ENCODE results near the gene ADIPOR2. TPM values are rescaled to one million over a fixed set of nuclear protein-coding genes. Genes with fewer than 3 reads are reported as not detected.

Gene ADIPOR2
- total RNA-seq, 4 donors from 2014 or later: 28.2 to 37.4 (median 34.1) TPM

- Histone ChIP-seq H3K4me1 (peaks cover 33 to 43% (median 40%) of the 10 kb centered on the region in 4 donors), H3K27ac (replicated peaks in 1 of 4) (no peak overlapping the region), H3K4me3 (no peak overlapping the region), H3K9me3 (no peaks in the 10 kb centered on the region), H3K36me3 (no peaks in the 10 kb centered on the region), H3K27me3 (no peaks in the 10 kb centered on the region)
- TF ChIP-seq EP300 (IDR thresholded peaks at IDR 0.05) (no peak), POLR2AphosphoS5 (IDR thresholded peaks at IDR 0.05) (no peak), POLR2A (IDR thresholded peaks at IDR 0.05; ENCODE audit: low read depth) (no peak)
- TF ChIP-seq, protein P1, sequence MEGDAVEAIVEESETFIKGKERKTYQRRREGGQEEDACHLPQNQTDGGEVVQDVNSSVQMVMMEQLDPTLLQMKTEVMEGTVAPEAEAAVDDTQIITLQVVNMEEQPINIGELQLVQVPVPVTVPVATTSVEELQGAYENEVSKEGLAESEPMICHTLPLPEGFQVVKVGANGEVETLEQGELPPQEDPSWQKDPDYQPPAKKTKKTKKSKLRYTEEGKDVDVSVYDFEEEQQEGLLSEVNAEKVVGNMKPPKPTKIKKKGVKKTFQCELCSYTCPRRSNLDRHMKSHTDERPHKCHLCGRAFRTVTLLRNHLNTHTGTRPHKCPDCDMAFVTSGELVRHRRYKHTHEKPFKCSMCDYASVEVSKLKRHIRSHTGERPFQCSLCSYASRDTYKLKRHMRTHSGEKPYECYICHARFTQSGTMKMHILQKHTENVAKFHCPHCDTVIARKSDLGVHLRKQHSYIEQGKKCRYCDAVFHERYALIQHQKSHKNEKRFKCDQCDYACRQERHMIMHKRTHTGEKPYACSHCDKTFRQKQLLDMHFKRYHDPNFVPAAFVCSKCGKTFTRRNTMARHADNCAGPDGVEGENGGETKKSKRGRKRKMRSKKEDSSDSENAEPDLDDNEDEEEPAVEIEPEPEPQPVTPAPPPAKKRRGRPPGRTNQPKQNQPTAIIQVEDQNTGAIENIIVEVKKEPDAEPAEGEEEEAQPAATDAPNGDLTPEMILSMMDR (IDR thresholded peaks at IDR 0.05): no peak
- DNase-seq (ENCODE audit: extremely low spot score): no peak
- intact Hi-C loops (cut with DNase I): no loop called here
Observed at GRCh38 chr12:1738446-1738845, 47.6 kb downstream of the ADIPOR2 start.

DNA sequence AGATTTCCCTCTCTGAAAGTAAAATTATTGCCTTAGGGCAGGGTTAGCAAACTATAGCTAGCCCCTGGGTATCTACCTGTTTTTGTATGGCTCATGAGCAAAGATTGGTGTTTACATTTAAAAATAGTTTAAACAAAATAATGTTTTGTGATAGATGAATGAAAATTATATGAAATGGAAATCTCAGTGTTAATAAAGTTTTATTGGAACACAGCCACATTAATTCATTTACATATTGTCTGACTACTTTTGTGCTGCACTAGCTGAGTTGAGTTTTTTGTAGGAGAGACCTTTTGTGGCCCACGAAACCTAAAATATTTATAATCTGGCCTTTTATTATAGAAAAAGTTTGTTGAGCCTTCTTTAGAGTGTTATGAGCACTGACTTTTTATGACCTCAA is 48.5 kb downstream of the ADIPOR2 start:
- no peaks in the 10 kb centered on the region for H3K36me3 ChIP-seq
- TF ChIP-seq, protein P1 (IDR thresholded peaks at IDR 0.05): no peak
- no peak for TF ChIP-seq EP300 (IDR thresholded peaks at IDR 0.05)
- TF ChIP-seq POLR2A (IDR thresholded peaks at IDR 0.05; ENCODE audit: low read depth): no peak
- no peak for TF ChIP-seq POLR2AphosphoS5 (IDR thresholded peaks at IDR 0.05)
- H3K4me1 ChIP-seq: peaks cover 33 to 43% (median 40%) of the 10 kb centered on the region in 4 donors
- H3K27ac ChIP-seq (replicated peaks in 1 of 4): no peak overlapping the region
- DNase-seq (ENCODE audit: extremely low spot score): no peak
- intact Hi-C loops (cut with DNase I): no loop called here
- H3K4me3 ChIP-seq: no peak overlapping the region
- no peaks in the 10 kb centered on the region for H3K27me3 ChIP-seq
- H3K9me3 ChIP-seq: no peaks in the 10 kb centered on the region
- 100% methylated on average over 1 of the region's 1 CpG for WGBS

GRCh38 chr12:1740161-1740948 is 49.5 kb downstream of the ADIPOR2 start:
- no peak for TF ChIP-seq POLR2A (IDR thresholded peaks at IDR 0.05; ENCODE audit: low read depth)
- TF ChIP-seq, protein P1 (IDR thresholded peaks at IDR 0.05): no peak
- no peak overlapping the region for H3K4me3 ChIP-seq
- 79% methylated on average over 5 of the region's 5 CpGs for WGBS

DNA sequence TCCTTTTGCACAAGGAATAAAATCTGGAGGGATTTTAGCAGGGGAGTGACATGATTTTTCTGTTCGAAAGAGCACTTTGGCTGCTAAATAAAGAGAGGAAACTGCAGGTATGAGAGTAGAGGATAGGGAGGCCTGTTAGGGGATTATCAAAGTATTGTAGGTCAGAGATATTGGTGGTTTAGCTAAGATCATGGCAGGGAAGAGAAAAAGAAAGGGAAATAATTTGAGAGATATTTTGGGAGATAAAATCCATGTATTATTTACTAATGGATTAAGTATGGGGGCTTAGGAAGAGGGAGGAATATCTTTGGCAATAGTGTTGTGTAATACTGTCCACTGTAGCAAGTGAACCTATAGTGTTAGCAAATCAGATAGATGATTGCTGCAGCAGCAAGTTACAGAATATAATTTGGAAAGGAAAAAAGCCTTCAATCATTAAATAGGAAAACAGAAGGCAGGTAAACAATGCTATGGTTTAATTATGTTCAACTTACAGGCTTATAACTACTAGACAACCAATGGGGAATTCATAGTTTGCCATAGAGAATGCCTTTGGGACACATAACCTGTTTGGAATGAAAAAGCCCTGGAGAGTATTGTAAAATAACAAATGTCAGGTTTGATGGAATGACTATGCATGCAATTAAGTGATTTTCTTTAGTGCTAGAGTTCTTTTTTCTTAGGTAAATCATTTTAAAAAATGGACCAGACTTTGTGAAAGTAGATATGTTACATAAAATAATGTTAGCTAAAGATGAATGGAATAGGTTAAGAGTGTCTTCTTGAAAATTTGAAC is 50.5 kb downstream of the ADIPOR2 start:
- H3K9me3 ChIP-seq: no peaks in the 10 kb centered on the region
- H3K27ac ChIP-seq (replicated peaks in 1 of 4): no peak overlapping the region
- intact Hi-C loops (cut with DNase I): no loop called here
- TF ChIP-seq POLR2AphosphoS5 (IDR thresholded peaks at IDR 0.05) (no peak), EP300 (IDR thresholded peaks at IDR 0.05) (no peak)
- TF ChIP-seq, protein P1 (IDR thresholded peaks at IDR 0.05): no peak
- no peak for DNase-seq (ENCODE audit: extremely low spot score)
- H3K36me3 ChIP-seq: no peaks in the 10 kb centered on the region
- peaks cover 33 to 43% (median 40%) of the 10 kb centered on the region in 4 donors for H3K4me1 ChIP-seq
- H3K4me3 ChIP-seq: no peak overlapping the region
- no peaks in the 10 kb centered on the region for H3K27me3 ChIP-seq
- 0% methylated on average over 1 of the region's 1 CpG for WGBS

More at GRCh38 chr12:1740161-1740948, 49.5 kb downstream of the ADIPOR2 start:
- no peak for DNase-seq (ENCODE audit: extremely low spot score)
- peaks cover 33 to 43% (median 40%) of the 10 kb centered on the region in 4 donors for H3K4me1 ChIP-seq
- H3K27ac ChIP-seq (replicated peaks in 1 of 4): no peak overlapping the region
- H3K36me3 ChIP-seq: no peaks in the 10 kb centered on the region
- H3K9me3 ChIP-seq: no peaks in the 10 kb centered on the region
- no peaks in the 10 kb centered on the region for H3K27me3 ChIP-seq
- intact Hi-C loops (cut with DNase I): no loop called here

Measured in esophagus muscularis mucosa (tissue), 4 donors.